Ovary (tissue), 3 donors: ENCODE results near the gene PLCD1.

ENCODE experiments used
- CTCF ChIP-seq, 3 donors: fragments of 450-650 bp in 2 of 3; fragments of 200-600 bp in 1 of 3; IDR thresholded peaks; one replicate each; pipeline versions ENCODE4 v1.5.1 to v1.8.0; 2016 to 2022; ENCODE audit warnings: antibody characterized with exemption in 3 of 3, mild to moderate bottlenecking in 1 of 3
- EP300 ChIP-seq: sonication (generic); formaldehyde crosslinking; IDR thresholded peaks from one replicate; pipeline ENCODE4 v1.6.1; 2017; ENCODE audit warnings: antibody characterized with exemption
- POLR2A ChIP-seq: fragments of 450-650 bp; IDR thresholded peaks from one replicate; pipeline ENCODE4 v1.6.1; 2017; ENCODE audit warnings: antibody characterized with exemption, mild to moderate bottlenecking, moderate library complexity
- donor health status: DM: no; HTN: no; CAD: no.

- TF ChIP-seq CTCF (IDR thresholded peaks at IDR 0.05) (no peak), POLR2A (no peak), EP300 (no peak)
These were observed 33.5 kb downstream of the PLCD1 start for GRCh38 chr3:37995652-37996641.
